H1 (cell line): ENCODE measurements around the gene THYN1. TPM values are rescaled to one million over a fixed set of nuclear protein-coding genes. Genes with fewer than 3 reads are reported as not detected.

Experiments
- CTCF ChIA-PET: fragments of 300-600 bp; sonication (Branson Sonifier 250); formaldehyde crosslinking; loops from one replicate; lab custom pipeline; 2021; ENCODE audit not compliant: partially characterized antibody; lab: Charles Lee
- POLR2A ChIA-PET: fragments of 300-600 bp; sonication (Branson Sonifier 250); formaldehyde crosslinking; loops from one replicate; lab custom pipeline; 2021; ENCODE audit warnings: inconsistent platforms; ENCODE audit not compliant: partially characterized antibody; lab: Charles Lee
- DNase-seq, 2 experiments: peaks; one replicate each; pipeline versions ENCODE4 v3.0.0 to v3.0.0-alpha.2; 2010 to 2022; ENCODE audit warnings: low spot score in 2 of 2, low read depth in 1 of 2, mixed read lengths in 1 of 2
- FAIRE-seq: peaks from 2 replicates; lab custom pipeline; 2011; peaks lifted over from hg19 to GRCh38; lab: Jason Lieb, UNC
- H2AFZ ChIP-seq: 2 replicates; pipeline ENCODE4 v1.8.1; 2012; ENCODE audit warnings: low read length, inconsistent platforms
- H2AK5ac ChIP-seq: 2 replicates; pipeline ENCODE4 v1.6.1; 2013; ENCODE audit warnings: low read depth, low read length
- H2BK120ac ChIP-seq: replicated peaks from 2 replicates; pipeline ENCODE3; 2013; ENCODE audit warnings: low read depth, low read length, inconsistent platforms
- H2BK12ac ChIP-seq: 2 replicates; pipeline ENCODE4 v1.6.1; 2013; ENCODE audit warnings: low read depth, low read length
- H2BK15ac ChIP-seq: 2 replicates; pipeline ENCODE4 v1.6.1; 2013; ENCODE audit warnings: low read length
- H2BK20ac ChIP-seq: 2 replicates; pipeline ENCODE4 v1.6.1; 2013; ENCODE audit warnings: low read length
- H2BK5ac ChIP-seq: 2 replicates; pipeline ENCODE4 v1.6.1; 2013; ENCODE audit warnings: low read depth, low read length
- H3K14ac ChIP-seq: 2 replicates; pipeline ENCODE4 v1.6.1; 2013; ENCODE audit warnings: inconsistent platforms; ENCODE audit not compliant: insufficient read length
- H3K18ac ChIP-seq: 2 replicates; pipeline ENCODE4 v1.6.1; 2013; ENCODE audit warnings: low read length; ENCODE audit errors: extremely low read depth
- H3K23ac ChIP-seq: 2 replicates; pipeline ENCODE4 v1.6.1; 2013; ENCODE audit warnings: inconsistent platforms; ENCODE audit not compliant: insufficient read length
- H3K23me2 ChIP-seq: 2 replicates; pipeline ENCODE4 v1.6.1; 2013; ENCODE audit warnings: low read depth, low read length
- H3K27ac ChIP-seq: 2 replicates; pipeline ENCODE4 v1.6.1; 2011; ENCODE audit warnings: low read depth, low read length, inconsistent platforms
- H3K27me3 ChIP-seq, 4 experiments: replicated peaks in 1 of 4; 1 replicate in 1 of 4; 2 replicates in 3 of 4; pipeline versions ENCODE4 v1.6.1 to v1.8.1; 2011 to 2013; ENCODE audit warnings: low read length in 3 of 4, mild to moderate bottlenecking in 3 of 4, inconsistent platforms in 2 of 4, mixed read lengths in 2 of 4, moderate library complexity in 1 of 4; ENCODE audit not compliant: control insufficient read depth in 3 of 4, insufficient read depth in 3 of 4; ENCODE audit errors: extremely low read depth in 1 of 4
- H3K36me3 ChIP-seq, 4 experiments: 2 replicates each; pipeline versions ENCODE4 v1.6.1 to v1.8.1; 2011 to 2013; ENCODE audit warnings: mild to moderate bottlenecking in 4 of 4, low read length in 3 of 4, moderate library complexity in 2 of 4, control low read depth in 1 of 4, inconsistent platforms in 1 of 4; ENCODE audit not compliant: insufficient read depth in 4 of 4, control insufficient read depth in 2 of 4
- H3K4ac ChIP-seq: replicated peaks from 2 replicates; pipeline ENCODE3; 2013; ENCODE audit warnings: low read length, low read depth, mixed read lengths, inconsistent platforms; ENCODE audit not compliant: insufficient read length
- H3K4me1 ChIP-seq, 4 experiments: replicated peaks in 1 of 4; 1 replicate in 1 of 4; 2 replicates in 3 of 4; pipeline versions ENCODE4 v1.6.1 to v1.8.1; 2011 to 2013; ENCODE audit warnings: low read length in 3 of 4, inconsistent platforms in 2 of 4, mixed read lengths in 1 of 4; ENCODE audit not compliant: insufficient read depth in 4 of 4, control insufficient read depth in 3 of 4
- H3K4me2 ChIP-seq, 2 experiments: 2 replicates each; pipeline versions ENCODE4 v1.6.1 to v1.8.1; 2011 to 2013; ENCODE audit warnings: low read depth in 2 of 2, low read length in 2 of 2, control low read depth in 1 of 2, inconsistent platforms in 1 of 2, mild to moderate bottlenecking in 1 of 2; ENCODE audit not compliant: insufficient read depth in 1 of 2
- H3K4me3 ChIP-seq, 4 experiments: fragments of 200-600, 300-600 bp in 1 of 4; sonication (generic), shearing (Covaris generic), sonication (Bioruptor Twin) in 1 of 4; 2 replicates each; pipeline versions ENCODE4 v1.5.1 to v1.8.1; 2011 to 2016; ENCODE audit warnings: low read length in 4 of 4, low read depth in 3 of 4, control low read depth in 2 of 4, inconsistent platforms in 2 of 4, mild to moderate bottlenecking in 2 of 4, mixed read lengths in 1 of 4, moderate library complexity in 1 of 4; ENCODE audit not compliant: insufficient read depth in 2 of 4; ENCODE audit errors: extremely low read depth in 1 of 4
- H3K56ac ChIP-seq: replicated peaks from 2 replicates; pipeline ENCODE3; 2013; ENCODE audit warnings: low read depth, mild to moderate bottlenecking, mixed read lengths, low read length, inconsistent platforms; ENCODE audit not compliant: insufficient read length
- H3K79me1 ChIP-seq: 2 replicates; pipeline ENCODE4 v1.6.1; 2013; ENCODE audit warnings: low read depth, low read length, control low read depth
- H3K79me2 ChIP-seq, 2 experiments: 2 replicates each; pipeline versions ENCODE4 v1.6.1 to v1.8.1; 2012 to 2013; ENCODE audit warnings: low read length in 2 of 2, mild to moderate bottlenecking in 2 of 2, inconsistent platforms in 1 of 2; ENCODE audit not compliant: insufficient read depth in 2 of 2, control insufficient read depth in 1 of 2
- H3K9ac ChIP-seq, 4 experiments: replicated peaks in 1 of 4; 1 replicate in 1 of 4; 2 replicates in 3 of 4; pipeline versions ENCODE4 v1.6.1 to v1.8.1; 2011 to 2013; ENCODE audit warnings: low read depth in 3 of 4, low read length in 3 of 4, control low read depth in 2 of 4, mild to moderate bottlenecking in 2 of 4, moderate library complexity in 2 of 4, inconsistent platforms in 1 of 4; ENCODE audit errors: extremely low read depth in 1 of 4
- H3K9me3 ChIP-seq, 2 experiments: 2 replicates each; pipeline versions ENCODE4 v1.6.1 to v1.8.1; 2012 to 2013; ENCODE audit warnings: mild to moderate bottlenecking in 2 of 2, moderate library complexity in 2 of 2, control low read depth in 1 of 2, inconsistent platforms in 1 of 2, low read depth in 1 of 2, low read length in 1 of 2, mixed read lengths in 1 of 2; ENCODE audit not compliant: insufficient read depth in 2 of 2
- H4K20me1 ChIP-seq, 2 experiments: replicated peaks in 1 of 2; 2 replicates each; pipeline versions ENCODE3 to v1.8.1; 2011 to 2013; ENCODE audit warnings: inconsistent platforms in 2 of 2, low read length in 2 of 2, mild to moderate bottlenecking in 1 of 2; ENCODE audit not compliant: insufficient read depth in 2 of 2, control insufficient read depth in 1 of 2
- H4K5ac ChIP-seq: 2 replicates; pipeline ENCODE4 v1.6.1; 2013; ENCODE audit warnings: low read length, low read depth, mixed read lengths, inconsistent platforms; ENCODE audit not compliant: insufficient read length
- H4K8ac ChIP-seq: 2 replicates; pipeline ENCODE4 v1.8.0; 2013; ENCODE audit warnings: mild to moderate bottlenecking, moderate library complexity, low read length, inconsistent platforms; ENCODE audit not compliant: insufficient read depth; ENCODE audit errors: extremely low read depth
- H4K91ac ChIP-seq: replicated peaks from 2 replicates; pipeline ENCODE3; 2013; ENCODE audit warnings: low read length, mixed read lengths, inconsistent platforms; ENCODE audit not compliant: insufficient read length
- CREB1 ChIP-seq: IDR thresholded peaks from 2 replicates; pipeline ENCODE4 v1.6.1; 2012; ENCODE audit warnings: inconsistent platforms
- TEAD4 ChIP-seq: IDR thresholded peaks from 2 replicates; pipeline ENCODE4 v1.6.1; 2012; ENCODE audit warnings: low read depth, low read length, inconsistent platforms, mixed read lengths
- WGBS, 2 experiments: shearing (Covaris generic) in 1 of 2; methylation state at CpG; one replicate each; pipeline versions ENCODE4 v1.1.6 to v1.1.7; 2013 to 2015; ENCODE audit warnings: low lambda C conversion rate in 2 of 2, mixed read lengths in 2 of 2, inconsistent platforms in 1 of 2, low coverage in 1 of 2, missing lambda C conversion rate in 1 of 2; ENCODE audit not compliant: insufficient replicate concordance in 2 of 2, insufficient coverage in 1 of 2, insufficient read length in 1 of 2; ENCODE audit errors: extremely low coverage in 1 of 2, missing lambda C conversion rate in 1 of 2; 5-methylcytosine and 5-hydroxymethylcytosine counted together
- polyA plus RNA-seq, 7 experiments: library from polyadenylated mRNA; depleted of rRNA in 3 of 7; stranded (reverse) in 5 of 7; unstranded in 2 of 7; fragments of >200 nt in 5 of 7; fragments of 200-250 nt in 2 of 7; gene quantifications; 1 replicate in 5 of 7; 2 replicates in 1 of 7; 4 replicates in 1 of 7; pipeline versions ENCODE4 v1.2.1 to v1.2.3, GENCODE V29; 2011 to 2013; ENCODE audit warnings: missing spikeins in 2 of 7, mixed read lengths in 2 of 7
- total RNA-seq: library from RNA; stranded (reverse); fragmentation: NEBNext Ultra II Directional; extraction: Animal tissue kit (Norgen Biotek cat#: 25700); gene quantifications from 2 replicates; pipeline ENCODE4 v1.2.1, GENCODE V29; 2021

The THYN1 gene
- total and polyA plus RNA-seq, 2 of the 8 experiments (the other 6 are each of a cell fraction or from before 2014, with no cell fraction given): 77.3 to 95.1 TPM

GRCh38 chr11:134266841-134267251 is 13.7 kb upstream of the THYN1 start:
- no peak for DNase-seq
- WGBS, 2 experiments: 83% methylated on average over 3 of the region's 3 CpGs; no CpG with 5 or more reads in 1 of the 2 experiments
- FAIRE-seq: no peak
- H4K91ac ChIP-seq: no peak overlapping the region
- no peak overlapping the region for H2BK12ac ChIP-seq
- H2BK120ac ChIP-seq: no peak overlapping the region
- H2AK5ac ChIP-seq: no peak overlapping the region
- no peaks in the 10 kb centered on the region for H3K9me3 ChIP-seq
- no peaks in the 10 kb centered on the region for H3K23me2 ChIP-seq
- peaks cover 0 to under 1% of the 10 kb centered on the region in 2 experiments for H4K20me1 ChIP-seq
- CTCF ChIA-PET: interaction anchor here (7.1 kb wide), 1 partner anchor 9 kb away, joined by 114 read pairs; the partner anchor contains the start of gene GLB1L3
- H2AFZ ChIP-seq: no peak overlapping the region
- H3K23ac ChIP-seq: no peak overlapping the region
- no peak overlapping the region for H4K5ac ChIP-seq
- H3K56ac ChIP-seq: no peak overlapping the region
- no peak overlapping the region for H3K4me2 ChIP-seq
- H2BK15ac ChIP-seq: no peak overlapping the region
- H3K79me1 ChIP-seq: peaks cover 3% of the 10 kb centered on the region; the same call in 1 of the 2 replicates
- H3K79me2 ChIP-seq: peaks cover 0 to 62% of the 10 kb centered on the region in 2 experiments; a peak in 3 of 4 replicates
- H4K8ac ChIP-seq: no peak overlapping the region
- peaks cover 0 to 14% (median 6%) of the 10 kb centered on the region in 4 experiments; a peak in 4 of 8 replicates for H3K36me3 ChIP-seq
- TF ChIP-seq TEAD4 (0 out of 2 replicates have a peak, but pooled peaks have one; percentile 14), CREB1 (no peak)
- no peaks in the 10 kb centered on the region for H3K27me3 ChIP-seq
- no peak overlapping the region for H3K4ac ChIP-seq
- H3K27ac ChIP-seq: no peak overlapping the region
- no peak overlapping the region; a peak in 1 of 7 replicates for H3K9ac ChIP-seq
- peaks cover 10 to 29% (median 14%) of the 10 kb centered on the region in 4 experiments for H3K4me1 ChIP-seq
- no peak overlapping the region for H2BK5ac ChIP-seq
- no peak overlapping the region for H3K14ac ChIP-seq
- POLR2A ChIA-PET: interaction anchor here (1.2 to 9.2 kb wide), 4 partner anchors 9 to 13 kb away, joined by 4 to 76 read pairs (median 4); partner anchors contain the start of genes ACAD8, GLB1L3 and THYN1
- H2BK20ac ChIP-seq: no peak overlapping the region
- H3K4me3 ChIP-seq: no peak overlapping the region
- no peak overlapping the region for H3K18ac ChIP-seq
